GM18502 (cell line): Measurements from ENCODE around the gene CYTH3.

Experiments
- ATAC-seq: cut with Tn5 transposase; IDR thresholded peaks from one replicate; pipeline ENCODE4 v1.9.1; 2021; ENCODE audit warnings: mild to moderate bottlenecking; ENCODE audit not compliant: unreplicated experiment, poor library complexity

Gene CYTH3

DNA sequence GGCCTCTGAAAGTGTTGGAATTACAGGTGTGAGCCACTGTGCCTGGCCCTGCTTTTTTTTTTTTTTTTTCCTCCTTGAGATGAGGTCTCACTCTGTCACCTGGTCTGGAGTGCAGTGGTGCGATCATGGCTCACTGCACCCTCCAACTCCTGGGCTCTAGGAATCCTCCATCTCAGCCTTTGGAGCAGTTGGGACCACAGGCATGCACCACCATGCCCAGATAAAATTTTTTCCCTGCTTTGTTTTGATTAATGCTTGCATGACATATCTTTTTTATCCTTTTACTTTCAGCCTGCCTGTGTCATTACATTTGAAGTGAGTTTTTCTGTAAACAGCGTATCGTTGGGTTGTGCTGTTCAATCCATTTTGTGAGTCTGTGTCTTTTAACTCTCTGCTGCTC is 144.2 kb downstream of the CYTH3 start:
- ATAC-seq: no peak

DNA sequence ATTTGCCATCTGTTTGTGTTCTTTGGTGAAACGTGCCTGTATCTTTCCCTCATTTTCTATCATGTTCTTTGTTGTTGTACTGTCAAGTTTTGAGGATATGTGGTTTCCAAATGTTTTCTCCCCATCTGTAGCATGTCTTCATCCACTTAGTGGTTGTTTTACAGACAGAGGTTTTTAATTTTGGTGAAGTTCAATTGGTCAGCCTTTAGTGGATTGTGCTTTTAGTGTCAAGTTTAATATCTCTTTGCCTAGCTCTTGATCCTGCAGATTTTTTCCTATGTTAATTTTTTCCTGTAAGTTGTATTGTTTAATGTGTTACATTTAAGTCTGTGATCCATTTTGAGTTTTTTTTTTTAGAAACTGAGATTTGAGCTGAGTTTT is 145.3 kb downstream of the CYTH3 start:
- ATAC-seq: no peak

DNA sequence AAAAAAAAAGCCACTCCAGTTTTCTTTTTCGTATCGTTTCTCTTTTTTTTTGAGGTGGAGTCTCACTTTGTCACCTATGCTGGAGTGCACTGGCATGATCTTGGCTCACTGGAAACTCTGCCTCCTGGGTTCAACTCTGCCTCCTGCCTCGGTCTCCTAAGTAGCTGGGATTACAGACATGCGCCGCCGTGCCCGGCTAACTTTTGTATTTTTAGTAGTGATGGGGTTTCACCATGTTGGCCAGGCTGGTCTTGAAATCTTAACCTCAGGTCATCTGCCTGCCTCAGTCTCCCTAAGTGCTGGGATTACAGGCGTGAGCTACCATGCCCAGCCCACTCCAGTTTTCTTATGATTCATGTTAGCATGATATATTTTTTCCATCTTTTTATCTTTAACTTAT is 148.6 kb downstream of the CYTH3 start:
- no peak for ATAC-seq

DNA sequence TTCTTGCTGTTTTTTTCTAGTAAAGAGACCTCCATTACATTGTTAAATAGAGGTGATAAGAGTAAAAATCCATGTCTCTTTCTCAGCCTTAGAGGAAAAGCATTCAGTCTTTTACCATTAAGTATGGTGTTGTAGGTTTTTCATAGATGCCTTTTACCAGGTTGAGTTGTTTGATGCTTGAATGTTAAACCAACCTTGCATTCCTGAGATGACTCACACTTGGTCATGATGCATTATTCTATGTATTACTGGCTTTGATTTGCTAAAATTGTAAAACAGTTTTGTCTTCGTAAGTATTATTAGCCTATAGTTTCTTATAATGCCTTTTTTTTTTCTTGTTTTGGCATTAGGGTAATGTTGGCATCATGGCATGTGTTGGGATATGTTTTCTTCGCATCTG is 151.3 kb downstream of the CYTH3 start:
- ATAC-seq: no peak

DNA sequence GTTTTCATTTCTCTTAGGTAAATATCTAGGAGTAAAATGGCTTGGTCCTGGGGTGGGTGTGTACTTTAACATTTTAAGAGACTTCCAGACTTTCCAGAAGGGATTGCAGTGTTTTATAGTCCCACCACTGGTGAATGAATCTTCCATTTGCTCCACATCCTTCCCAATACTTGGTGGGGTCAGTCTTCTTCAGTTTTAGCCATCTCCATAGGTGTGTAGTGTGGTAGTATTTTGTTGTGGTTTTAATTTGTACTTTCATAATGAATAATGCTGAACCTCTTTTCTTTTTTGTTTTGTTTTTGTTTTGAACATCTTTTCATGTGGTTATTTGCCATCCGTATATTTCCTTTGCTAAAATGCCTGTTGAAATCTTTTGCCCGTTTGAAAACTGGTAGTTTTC is 154.9 kb downstream of the CYTH3 start:
- no peak for ATAC-seq

DNA sequence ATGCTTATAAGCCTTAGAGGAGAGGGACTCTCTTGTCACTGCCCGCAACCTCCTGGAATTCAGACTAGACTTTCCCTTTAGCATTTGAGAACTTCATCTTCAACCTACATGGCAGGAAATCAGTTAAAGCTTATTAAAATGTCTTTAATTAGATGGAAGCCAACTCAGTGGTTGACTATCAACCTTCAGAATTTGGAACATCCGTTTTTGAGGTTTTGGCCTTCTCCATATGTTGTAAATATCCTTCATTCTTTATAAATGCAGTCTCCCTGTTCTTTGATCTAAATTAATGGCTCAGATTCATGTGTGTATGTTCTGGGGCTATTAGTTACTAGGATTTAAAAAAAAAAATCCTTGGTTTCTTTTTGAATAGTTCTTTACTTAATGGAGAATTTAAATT is 156.2 kb downstream of the CYTH3 start:
- ATAC-seq: no peak
